ENCODE data around the gene C6orf47. TPM values are rescaled to one million over a fixed set of nuclear protein-coding genes. Genes with fewer than 3 reads are reported as not detected.

C6orf47 gene
- total RNA-seq, 2 donors from 2014 or later: 16.2 to 21.0 TPM

Other genes with a start within 250 kb of the C6orf47 start
- 10 to 100 TPM; 25.8 to 34.3 TPM for gene MICB, start 162.6 kb downstream of the C6orf47 start, total RNA-seq
- gene MCCD1, start 131.8 kb downstream of the C6orf47 start, total RNA-seq: not detected
- 100 to 1,000 TPM; 558 to 568 TPM for gene DDX39B, start 118.8 kb downstream of the C6orf47 start, total RNA-seq
- gene ATP6V1G2, start 114.2 kb downstream of the C6orf47 start, total RNA-seq: 1 to 10 TPM; 2.1 to 2.4 TPM
- 10 to 100 TPM; 14.1 to 29.8 TPM for gene NFKBIL1, start 113.2 kb downstream of the C6orf47 start, total RNA-seq
- 100 to 1,000 TPM; 163 to 567 TPM for gene LTA, start 88.5 kb downstream of the C6orf47 start, total RNA-seq
- gene TNF, start 85.2 kb downstream of the C6orf47 start, total RNA-seq: 100 to 1,000 TPM in 1 of 2 donors, 10 to 100 TPM in 1; 69.5 to 199 TPM
- 100 to 1,000 TPM; 269 to 395 TPM for gene LTB, start 78.4 kb downstream of the C6orf47 start, total RNA-seq
- gene LST1, start 74.5 kb downstream of the C6orf47 start, total RNA-seq: 10 to 100 TPM in 1 of 2 donors, 1 to 10 TPM in 1; 8.1 to 28.7 TPM
- gene NCR3, start 67.8 kb downstream of the C6orf47 start, total RNA-seq: 10 to 100 TPM; 25.4 to 28.6 TPM
- 10 to 100 TPM in 1 of 2 donors, 1 to 10 TPM in 1; 9.1 to 15.5 TPM for gene AIF1, start 45.5 kb downstream of the C6orf47 start, total RNA-seq
- gene PRRC2A, start 40.1 kb downstream of the C6orf47 start, total RNA-seq: 100 to 1,000 TPM; 226 to 237 TPM
- 100 to 1,000 TPM; 298 to 383 TPM for gene BAG6, start 8.1 kb downstream of the C6orf47 start, total RNA-seq
- gene APOM, start 4.9 kb downstream of the C6orf47 start, total RNA-seq: 1 to 10 TPM in 1 of 2 donors, under 1 TPM in 1; 0.76 to 1.3 TPM
- gene GPANK1, start 4.2 kb upstream of the C6orf47 start, total RNA-seq: 10 to 100 TPM; 30.1 to 39.0 TPM
- 100 to 1,000 TPM; 204 to 245 TPM for gene CSNK2B, start 5.3 kb upstream of the C6orf47 start, total RNA-seq
- gene LY6G5B, start 9.2 kb upstream of the C6orf47 start, total RNA-seq: 10 to 100 TPM; 25.3 to 28.1 TPM
- 1 to 10 TPM; 2.2 to 5.0 TPM for gene LY6G5C, start 20.3 kb upstream of the C6orf47 start, total RNA-seq
- 10 to 100 TPM; 31.4 to 31.7 TPM for gene ABHD16A, start 42.5 kb upstream of the C6orf47 start, total RNA-seq
- not detected for gene LY6G6F, start 46.1 kb upstream of the C6orf47 start, total RNA-seq
- not detected for gene LY6G6D, start 54.6 kb upstream of the C6orf47 start, total RNA-seq
- under 1 TPM in 1 of 2 donors, not detected in 1; 0.64 TPM for gene LY6G6C, start 61.0 kb upstream of the C6orf47 start, total RNA-seq
- gene MPIG6B, start 62.6 kb upstream of the C6orf47 start, total RNA-seq: not detected
- gene DDAH2, start 68.5 kb upstream of the C6orf47 start, total RNA-seq: 10 to 100 TPM in 1 of 2 donors, 1 to 10 TPM in 1; 9.4 to 23.8 TPM
- gene CLIC1, start 75.8 kb upstream of the C6orf47 start, total RNA-seq: 100 to 1,000 TPM; 406 to 482 TPM
- gene MSH5, start 79.2 kb upstream of the C6orf47 start, total RNA-seq: 10 to 100 TPM; 78.9 to 82.6 TPM
- 10 to 100 TPM; 12.1 to 18.9 TPM for gene SAPCD1, start 101.9 kb upstream of the C6orf47 start, total RNA-seq
- gene VWA7, start 116.5 kb upstream of the C6orf47 start, total RNA-seq: 1 to 10 TPM; 2.9 to 4.2 TPM
- gene VARS1, start 135.0 kb upstream of the C6orf47 start, total RNA-seq: 100 to 1,000 TPM in 1 of 2 donors, 10 to 100 TPM in 1; 75.3 to 134 TPM
- 100 to 1,000 TPM in 1 of 2 donors, 10 to 100 TPM in 1; 92.5 to 139 TPM for gene LSM2, start 146.2 kb upstream of the C6orf47 start, total RNA-seq
- 1 to 10 TPM; 2.7 to 2.9 TPM for gene HSPA1L, start 154.5 kb upstream of the C6orf47 start, total RNA-seq
- gene HSPA1A, start 154.8 kb upstream of the C6orf47 start, total RNA-seq: 100 to 1,000 TPM; 124 to 189 TPM
- gene HSPA1B, start 167.0 kb upstream of the C6orf47 start, total RNA-seq: 100 to 1,000 TPM in 1 of 2 donors, 10 to 100 TPM in 1; 78.4 to 118 TPM
- 10 to 100 TPM; 19.3 to 22.3 TPM for gene NEU1, start 202.0 kb upstream of the C6orf47 start, total RNA-seq
- gene SLC44A4, start 218.2 kb upstream of the C6orf47 start, total RNA-seq: under 1 TPM in 1 of 2 donors, not detected in 1; 0.39 TPM
- gene EHMT2, start 236.9 kb upstream of the C6orf47 start, total RNA-seq: 10 to 100 TPM; 41.2 to 55.3 TPM
- gene ZBTB12, start 241.3 kb upstream of the C6orf47 start, total RNA-seq: 1 to 10 TPM; 1.6 to 3.0 TPM